ENCODE results near the gene MYH10. TPM values are rescaled to one million over a fixed set of nuclear protein-coding genes. Genes with fewer than 3 reads are reported as not detected.

MYH10 gene
- total and polyA plus RNA-seq, 2 experiments from 2014 or later = 75.6 to 87.8 TPM

- 88% methylated on average over 2 of the region's 2 CpGs for WGBS (ENCODE audit: low lambda C conversion rate, missing lambda C conversion rate)
- Histone ChIP-seq H3K27ac (no peak overlapping the region), H3K9me2 (replicated peaks; ENCODE audit: insufficient read depth) (no peaks in the 10 kb centered on the region), H4K20me1 (ENCODE audit: insufficient read depth, poor library complexity, severe bottlenecking) (peaks cover 7% of the 10 kb centered on the region), H3K4me1 (ENCODE audit: insufficient read depth) (no peaks in the 10 kb centered on the region), H3K4me2 (no peak overlapping the region), H3K4me3 (no peak overlapping the region), H3K9me3 (ENCODE audit: low read depth) (no peaks in the 10 kb centered on the region), H3K79me2 (peaks cover 98% of the 10 kb centered on the region), H3K36me3 (replicated peaks; ENCODE audit: insufficient read depth, low read depth) (no peaks in the 10 kb centered on the region), H3K27me3 (no peaks in the 10 kb centered on the region), H2AFZ (no peak overlapping the region)
- DNase-seq (ENCODE audit: low spot score) = no peak
- TF ChIP-seq CTCF (IDR thresholded peaks at IDR 0.05; ENCODE audit: poor library complexity) (no peak), EZH2 (IDR thresholded peaks at IDR 0.05; ENCODE audit: borderline replicate concordance) (no peak), EZH2phosphoT487 (IDR thresholded peaks at IDR 0.05; ENCODE audit: low read depth, severe bottlenecking, unreplicated experiment) (no peak)
Observed at GRCh38 chr17:8614988-8615387, 15.5 kb downstream of the MYH10 start.

GRCh38 chr17:8611619-8612298, 18.8 kb downstream of the MYH10 start:
- H4K20me1 ChIP-seq (ENCODE audit: insufficient read depth, poor library complexity, severe bottlenecking) = peaks cover 12% of the 10 kb centered on the region
- no peaks in the 10 kb centered on the region for H3K36me3 ChIP-seq (replicated peaks; ENCODE audit: insufficient read depth, low read depth)
- peaks cover 98% of the 10 kb centered on the region for H3K79me2 ChIP-seq
- H2AFZ ChIP-seq = no peak overlapping the region
- H3K27me3 ChIP-seq = no peaks in the 10 kb centered on the region
- no peak for TF ChIP-seq EZH2 (IDR thresholded peaks at IDR 0.05; ENCODE audit: borderline replicate concordance)
- TF ChIP-seq CTCF (IDR thresholded peaks at IDR 0.05; ENCODE audit: poor library complexity) = no peak
- TF ChIP-seq EZH2phosphoT487 (IDR thresholded peaks at IDR 0.05; ENCODE audit: low read depth, severe bottlenecking, unreplicated experiment) = no peak
- H3K4me1 ChIP-seq (ENCODE audit: insufficient read depth) = peaks cover 17% of the 10 kb centered on the region
- peak overlapping the region; percentile 61 for H3K4me2 ChIP-seq
- DNase-seq (ENCODE audit: low spot score) = no peak
- H3K9me3 ChIP-seq (ENCODE audit: low read depth) = no peaks in the 10 kb centered on the region
- WGBS (ENCODE audit: low lambda C conversion rate, missing lambda C conversion rate) = 61% methylated on average over 8 of the region's 8 CpGs
- H3K4me3 ChIP-seq = no peak overlapping the region
- H3K9me2 ChIP-seq (replicated peaks; ENCODE audit: insufficient read depth) = no peaks in the 10 kb centered on the region
- peak overlapping the region; percentile 49 for H3K27ac ChIP-seq

DNA sequence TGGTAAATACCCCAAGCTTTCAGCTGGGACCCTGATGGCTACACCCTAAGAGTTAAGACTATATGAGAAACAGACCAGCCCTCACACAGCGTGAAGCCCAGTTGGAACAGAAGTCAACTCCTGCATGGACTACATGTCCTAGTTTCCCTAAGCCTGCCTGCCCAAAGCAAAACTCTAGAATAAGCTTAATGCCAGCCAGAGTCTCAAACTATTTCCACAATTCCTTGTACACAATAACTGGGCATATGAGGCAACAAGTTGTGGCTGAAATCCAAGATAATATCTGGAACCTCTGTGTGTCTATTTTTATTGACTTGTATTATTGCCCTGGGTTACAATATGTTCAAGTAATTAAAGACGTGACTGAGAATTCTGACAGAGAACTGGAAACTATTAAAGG, 19.4 kb downstream of the MYH10 start:
- DNase-seq (ENCODE audit: low spot score) = no peak
- no peaks in the 10 kb centered on the region for H3K27me3 ChIP-seq
- H3K36me3 ChIP-seq (replicated peaks; ENCODE audit: insufficient read depth, low read depth) = no peaks in the 10 kb centered on the region
- TF ChIP-seq EZH2phosphoT487 (IDR thresholded peaks at IDR 0.05; ENCODE audit: low read depth, severe bottlenecking, unreplicated experiment) (no peak), EZH2 (IDR thresholded peaks at IDR 0.05; ENCODE audit: borderline replicate concordance) (no peak), CTCF (IDR thresholded peaks at IDR 0.05; ENCODE audit: poor library complexity) (no peak)
- no peak overlapping the region for H3K4me3 ChIP-seq
- WGBS (ENCODE audit: low lambda C conversion rate, missing lambda C conversion rate) = 69% methylated on average over 2 of the region's 2 CpGs
- no peak overlapping the region for H2AFZ ChIP-seq
- peaks cover 98% of the 10 kb centered on the region for H3K79me2 ChIP-seq
- no peaks in the 10 kb centered on the region for H3K9me2 ChIP-seq (replicated peaks; ENCODE audit: insufficient read depth)
- H3K4me2 ChIP-seq = peak overlapping the region; percentile 61
- peak overlapping the region; percentile 49 for H3K27ac ChIP-seq
- peaks cover 23% of the 10 kb centered on the region for H3K4me1 ChIP-seq (ENCODE audit: insufficient read depth)
- peaks cover 18% of the 10 kb centered on the region for H4K20me1 ChIP-seq (ENCODE audit: insufficient read depth, poor library complexity, severe bottlenecking)
- H3K9me3 ChIP-seq (ENCODE audit: low read depth) = no peaks in the 10 kb centered on the region
